Transverse colon (tissue), 4 donors: Measurements from ENCODE around the gene FAM229B. TPM values are rescaled to one million over a fixed set of nuclear protein-coding genes. Genes with fewer than 3 reads are reported as not detected.
A peak's percentile ranks its signal among the peaks of the same experiment; 100 is the strongest.

Source experiments
- DNase-seq: peaks from one replicate; pipeline ENCODE4 v3.0.0-alpha.2; 2019
- H3K27ac ChIP-seq, 4 donors: fragments of 200-600 bp; sonication (generic); 2 replicates each; pipeline ENCODE4 v1.5.1; 2016 to 2018; ENCODE audit warnings: inconsistent platforms in 4 of 4
- H3K27me3 ChIP-seq: fragments of 200-600 bp; sonication (generic); 2 replicates; pipeline ENCODE4 v1.5.1; 2017; ENCODE audit warnings: inconsistent platforms
- H3K36me3 ChIP-seq, 4 donors: fragments of 200-600 bp; sonication (generic); 2 replicates each; pipeline ENCODE4 v1.5.1; 2017 to 2019; ENCODE audit warnings: inconsistent platforms in 4 of 4
- H3K4me1 ChIP-seq, 4 donors: fragments of 200-600 bp; sonication (generic); 2 replicates each; pipeline ENCODE4 v1.5.1; 2017 to 2020; ENCODE audit warnings: inconsistent platforms in 4 of 4
- H3K4me3 ChIP-seq, 4 donors: fragments of 200-600 bp; sonication (generic); 1 replicate in 1 of 4; 2 replicates in 3 of 4; pipeline versions ENCODE4 v1.5.1 to v1.6.1; 2017 to 2019; ENCODE audit warnings: inconsistent platforms in 4 of 4
- H3K9me3 ChIP-seq, 2 donors: fragments of 200-600 bp; sonication (generic); 2 replicates each; pipeline ENCODE4 v1.5.1; 2017 to 2019; ENCODE audit warnings: inconsistent platforms in 2 of 2
- EP300 ChIP-seq: sonication (generic); formaldehyde crosslinking; IDR thresholded peaks from one replicate; pipeline ENCODE4 v1.6.1; 2017; ENCODE audit warnings: antibody characterized with exemption, low read depth
- POLR2A ChIP-seq: fragments of 450-650 bp; IDR thresholded peaks from one replicate; pipeline ENCODE4 v1.6.1; 2016; ENCODE audit warnings: antibody characterized with exemption, mild to moderate bottlenecking, moderate library complexity
- POLR2AphosphoS5 ChIP-seq, 3 donors: sonication (generic); formaldehyde crosslinking; IDR thresholded peaks; one replicate each; pipeline ENCODE4 v1.6.1; 2016; ENCODE audit warnings: antibody characterized with exemption in 3 of 3
- WGBS, 2 donors: methylation state at CpG; one replicate each; pipeline ENCODE4 v1.1.5; 2018; ENCODE audit warnings: low coverage in 1 of 2; 5-methylcytosine and 5-hydroxymethylcytosine counted together
- in situ Hi-C, 4 donors: fragments of 200-750 bp; cut with MboI; loops; one replicate each; pipeline versions ENCODE4 v1.15.0 to v1.15.1; 2017; ENCODE audit warnings: low sequenced_read_pairs in 3 of 4, low pct_ligation_motif_present in 1 of 4, low pct_unique_long_range_greater_than_20kb in 1 of 4
- intact Hi-C: fragments of 100-400 bp; cut with DNase I; formaldehyde crosslinking; loops from one replicate; pipeline ENCODE4 v1.15.1; 2023; ENCODE audit warnings: low total_unique reads
- total RNA-seq, 4 donors: library from RNA; depleted of rRNA; stranded (reverse); fragments of >200 nt; gene quantifications; one replicate each; pipeline ENCODE4 v1.1.0, GENCODE V29; 2016
- TF ChIP-seq, protein P1 (sequence below), 5 experiments: fragments of 200-600 bp in 3 of 5; fragments of 450-650 bp in 2 of 5; sonication (generic) in 3 of 5; IDR thresholded peaks; 1 replicate in 2 of 5; 2 replicates in 3 of 5; pipeline ENCODE4 v1.5.1; 2016 to 2017; ENCODE audit warnings: antibody characterized with exemption in 5 of 5, inconsistent platforms in 3 of 5, mild to moderate bottlenecking in 2 of 5, moderate library complexity in 1 of 5

The FAM229B gene
- total RNA-seq, 4 donors from 2014 or later = 2.2 to 81.4 (median 8.7) TPM; not detected in 1

GRCh38 chr6:112039431-112039770, 48.0 kb upstream of the FAM229B start:
- peak overlapping the region in 1 of 4 donors; percentile 73 for H3K27ac ChIP-seq
- TF ChIP-seq EP300 (no peak), POLR2A (no peak), POLR2AphosphoS5 (IDR thresholded peaks at IDR 0.05) (no peak)
- TF ChIP-seq, protein P1, sequence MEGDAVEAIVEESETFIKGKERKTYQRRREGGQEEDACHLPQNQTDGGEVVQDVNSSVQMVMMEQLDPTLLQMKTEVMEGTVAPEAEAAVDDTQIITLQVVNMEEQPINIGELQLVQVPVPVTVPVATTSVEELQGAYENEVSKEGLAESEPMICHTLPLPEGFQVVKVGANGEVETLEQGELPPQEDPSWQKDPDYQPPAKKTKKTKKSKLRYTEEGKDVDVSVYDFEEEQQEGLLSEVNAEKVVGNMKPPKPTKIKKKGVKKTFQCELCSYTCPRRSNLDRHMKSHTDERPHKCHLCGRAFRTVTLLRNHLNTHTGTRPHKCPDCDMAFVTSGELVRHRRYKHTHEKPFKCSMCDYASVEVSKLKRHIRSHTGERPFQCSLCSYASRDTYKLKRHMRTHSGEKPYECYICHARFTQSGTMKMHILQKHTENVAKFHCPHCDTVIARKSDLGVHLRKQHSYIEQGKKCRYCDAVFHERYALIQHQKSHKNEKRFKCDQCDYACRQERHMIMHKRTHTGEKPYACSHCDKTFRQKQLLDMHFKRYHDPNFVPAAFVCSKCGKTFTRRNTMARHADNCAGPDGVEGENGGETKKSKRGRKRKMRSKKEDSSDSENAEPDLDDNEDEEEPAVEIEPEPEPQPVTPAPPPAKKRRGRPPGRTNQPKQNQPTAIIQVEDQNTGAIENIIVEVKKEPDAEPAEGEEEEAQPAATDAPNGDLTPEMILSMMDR (IDR thresholded peaks at IDR 0.05) = no peak
- H3K4me3 ChIP-seq = no peak overlapping the region
- no peak for DNase-seq
- no peaks in the 10 kb centered on the region for H3K27me3 ChIP-seq
- peaks cover 5 to 18% (median 12%) of the 10 kb centered on the region in 4 donors for H3K4me1 ChIP-seq
- intact Hi-C loops = no loop called here
- no peaks in the 10 kb centered on the region for H3K9me3 ChIP-seq
- in situ Hi-C loops = loop anchor here in 1 of 4 donors (25.0 kb wide), 1 partner anchor 777 kb away; a partner anchor contains a TSS
- H3K36me3 ChIP-seq = no peaks in the 10 kb centered on the region
- 0 to 100% methylated on average over 1 to 2 of the region's 2 CpGs for WGBS, 2 donors

- H3K36me3 ChIP-seq = no peaks in the 10 kb centered on the region
- H3K4me3 ChIP-seq = no peak overlapping the region
- WGBS, 2 donors = 54 to 75% methylated on average over 1 of the region's 1 CpG
- in situ Hi-C loops (loop anchor here in 2 of 4 donors (10.0 to 25.0 kb wide), 2 partner anchors 336 to 779 kb away; a partner anchor contains a TSS), intact Hi-C loops (loop anchor here (5.0 kb wide), 2 partner anchors 44 to 334 kb away; no protein-coding TSS in a partner anchor)
- DNase-seq = no peak
- H3K4me1 ChIP-seq = peaks cover 5 to 18% (median 14%) of the 10 kb centered on the region in 4 donors
- no peaks in the 10 kb centered on the region for H3K27me3 ChIP-seq
- TF ChIP-seq EP300 (no peak), POLR2A (no peak), POLR2AphosphoS5 (IDR thresholded peaks at IDR 0.05) (no peak)
- TF ChIP-seq, protein P1 (IDR thresholded peaks at IDR 0.05) = no peak
- no peaks in the 10 kb centered on the region for H3K9me3 ChIP-seq
- no peak overlapping the region for H3K27ac ChIP-seq
Measured at GRCh38 chr6:112040956-112041355, 46.4 kb upstream of the FAM229B start.

DNA sequence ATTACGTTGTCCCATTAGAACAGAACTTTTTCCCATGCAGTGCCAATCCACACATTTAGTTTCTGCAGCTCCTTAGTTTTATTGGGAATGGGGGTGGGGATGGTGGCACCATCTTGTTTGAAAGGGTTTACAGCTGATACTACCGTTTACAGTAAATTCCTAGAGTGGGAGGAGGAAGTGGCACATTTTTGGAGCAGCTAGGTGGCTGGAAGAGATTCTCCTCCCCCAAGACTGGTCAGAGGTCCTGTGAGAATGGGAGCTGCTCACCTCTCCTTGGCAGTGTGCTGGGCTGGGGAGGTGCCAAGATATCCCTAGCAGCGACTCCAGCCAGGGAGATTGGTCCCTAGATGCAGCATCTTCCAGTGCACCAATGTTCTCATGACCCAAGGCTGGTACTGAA, 45.9 kb upstream of the FAM229B start:
- in situ Hi-C loops = loop anchor here in 2 of 4 donors (10.0 to 25.0 kb wide), 2 partner anchors 337 to 779 kb away; a partner anchor contains a TSS
- H3K4me1 ChIP-seq = peaks cover 5 to 18% (median 14%) of the 10 kb centered on the region in 4 donors
- WGBS, 2 donors = 71 to 81% methylated on average over 1 to 3 of the region's 3 CpGs
- no peaks in the 10 kb centered on the region for H3K27me3 ChIP-seq
- TF ChIP-seq POLR2AphosphoS5 (IDR thresholded peaks at IDR 0.05) (no peak), POLR2A (no peak), EP300 (no peak)
- TF ChIP-seq, protein P1 (IDR thresholded peaks at IDR 0.05) = no peak
- no peaks in the 10 kb centered on the region for H3K9me3 ChIP-seq
- intact Hi-C loops = loop anchor here (5.0 kb wide), 2 partner anchors 44 to 334 kb away; no protein-coding TSS in a partner anchor
- DNase-seq = no peak
- no peak overlapping the region for H3K27ac ChIP-seq
- H3K36me3 ChIP-seq = no peaks in the 10 kb centered on the region
- H3K4me3 ChIP-seq = no peak overlapping the region

DNA sequence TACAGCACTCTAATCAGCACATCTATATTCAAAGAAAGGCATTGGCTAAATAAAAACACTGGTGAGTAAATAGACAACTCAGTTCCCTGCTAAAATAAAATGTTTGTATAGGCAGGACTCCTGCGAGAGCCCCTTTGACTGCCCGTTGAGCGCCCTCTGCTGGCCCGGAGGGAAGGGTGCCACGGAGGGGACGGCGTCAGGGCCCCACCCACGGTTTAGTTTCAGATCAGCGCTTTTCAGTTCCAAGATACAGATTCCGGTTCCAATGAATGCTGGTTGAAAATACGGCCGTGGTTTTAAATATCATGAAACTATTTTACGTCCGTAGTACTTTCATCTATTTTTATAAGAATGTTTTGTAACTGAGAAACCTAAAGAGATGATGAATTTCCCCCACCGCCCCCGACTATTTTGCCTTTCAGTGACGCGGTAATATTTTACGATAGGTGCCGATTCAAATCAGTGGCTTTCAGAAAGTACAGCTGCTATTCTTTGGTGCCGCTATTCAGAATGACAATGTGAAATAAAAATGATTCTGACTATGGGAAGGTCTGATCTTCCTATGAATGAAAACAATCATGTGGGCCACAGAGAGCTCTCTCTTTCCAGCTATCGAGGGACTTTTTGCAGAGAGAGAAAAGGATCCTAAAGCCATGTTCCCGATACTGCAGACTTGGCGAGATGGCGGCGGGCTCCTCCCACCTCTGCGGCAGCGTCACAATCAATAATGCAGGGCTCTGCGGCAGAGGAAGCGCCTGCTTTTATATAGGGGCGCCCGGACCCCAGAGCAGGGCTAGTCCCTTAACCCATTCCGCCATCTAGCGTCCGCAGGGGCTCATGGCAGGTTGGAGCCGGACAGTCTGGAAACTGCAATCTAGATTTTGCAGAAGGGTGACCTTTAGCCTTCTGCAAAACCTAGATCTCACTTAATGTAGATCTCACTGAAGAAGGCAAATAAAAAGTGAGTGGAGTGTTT, 44.1 kb upstream of the FAM229B start:
- Histone ChIP-seq H3K4me3 (peak overlapping the region; percentile 47 to 73 (median 52)), H3K4me1 (peaks cover 2 to 13% (median 9%) of the 10 kb centered on the region in 4 donors), H3K27ac (peak overlapping the region; percentile 81 to 90 (median 84)), H3K27me3 (no peaks in the 10 kb centered on the region), H3K36me3 (no peaks in the 10 kb centered on the region), H3K9me3 (no peaks in the 10 kb centered on the region)
- TF ChIP-seq POLR2AphosphoS5 (IDR thresholded peaks at IDR 0.05) (peak in 1 of 3 donors; percentile 48), POLR2A (peak; percentile 20), EP300 (no peak)
- TF ChIP-seq, protein P1 (IDR thresholded peaks at IDR 0.05) = peak; percentile 87 to 96 (median 94)
- intact Hi-C loops = loop anchor here (5.0 kb wide), 2 partner anchors 46 to 336 kb away; no protein-coding TSS in a partner anchor
- in situ Hi-C loops = loop anchor here in 2 of 4 donors (10.0 to 25.0 kb wide), 2 partner anchors 339 to 781 kb away; a partner anchor contains a TSS
- DNase-seq = peak; percentile 89
- 0 to 2% methylated on average over 23 to 36 of the region's 36 CpGs for WGBS, 2 donors
